Measurements from ENCODE around the gene RABL6. TPM values are rescaled to one million over a fixed set of nuclear protein-coding genes. Genes with fewer than 3 reads are reported as not detected.
"Not testable (repeated sequence)": the region's sequence is repeated elsewhere in the genome, so short reads cannot be mapped to it uniquely, and the experiment has no call there.

Gene RABL6, protein sequence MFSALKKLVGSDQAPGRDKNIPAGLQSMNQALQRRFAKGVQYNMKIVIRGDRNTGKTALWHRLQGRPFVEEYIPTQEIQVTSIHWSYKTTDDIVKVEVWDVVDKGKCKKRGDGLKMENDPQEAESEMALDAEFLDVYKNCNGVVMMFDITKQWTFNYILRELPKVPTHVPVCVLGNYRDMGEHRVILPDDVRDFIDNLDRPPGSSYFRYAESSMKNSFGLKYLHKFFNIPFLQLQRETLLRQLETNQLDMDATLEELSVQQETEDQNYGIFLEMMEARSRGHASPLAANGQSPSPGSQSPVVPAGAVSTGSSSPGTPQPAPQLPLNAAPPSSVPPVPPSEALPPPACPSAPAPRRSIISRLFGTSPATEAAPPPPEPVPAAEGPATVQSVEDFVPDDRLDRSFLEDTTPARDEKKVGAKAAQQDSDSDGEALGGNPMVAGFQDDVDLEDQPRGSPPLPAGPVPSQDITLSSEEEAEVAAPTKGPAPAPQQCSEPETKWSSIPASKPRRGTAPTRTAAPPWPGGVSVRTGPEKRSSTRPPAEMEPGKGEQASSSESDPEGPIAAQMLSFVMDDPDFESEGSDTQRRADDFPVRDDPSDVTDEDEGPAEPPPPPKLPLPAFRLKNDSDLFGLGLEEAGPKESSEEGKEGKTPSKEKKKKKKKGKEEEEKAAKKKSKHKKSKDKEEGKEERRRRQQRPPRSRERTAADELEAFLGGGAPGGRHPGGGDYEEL
- total RNA-seq = 10 to 100 TPM; 83.4 to 85.3 TPM

DNA sequence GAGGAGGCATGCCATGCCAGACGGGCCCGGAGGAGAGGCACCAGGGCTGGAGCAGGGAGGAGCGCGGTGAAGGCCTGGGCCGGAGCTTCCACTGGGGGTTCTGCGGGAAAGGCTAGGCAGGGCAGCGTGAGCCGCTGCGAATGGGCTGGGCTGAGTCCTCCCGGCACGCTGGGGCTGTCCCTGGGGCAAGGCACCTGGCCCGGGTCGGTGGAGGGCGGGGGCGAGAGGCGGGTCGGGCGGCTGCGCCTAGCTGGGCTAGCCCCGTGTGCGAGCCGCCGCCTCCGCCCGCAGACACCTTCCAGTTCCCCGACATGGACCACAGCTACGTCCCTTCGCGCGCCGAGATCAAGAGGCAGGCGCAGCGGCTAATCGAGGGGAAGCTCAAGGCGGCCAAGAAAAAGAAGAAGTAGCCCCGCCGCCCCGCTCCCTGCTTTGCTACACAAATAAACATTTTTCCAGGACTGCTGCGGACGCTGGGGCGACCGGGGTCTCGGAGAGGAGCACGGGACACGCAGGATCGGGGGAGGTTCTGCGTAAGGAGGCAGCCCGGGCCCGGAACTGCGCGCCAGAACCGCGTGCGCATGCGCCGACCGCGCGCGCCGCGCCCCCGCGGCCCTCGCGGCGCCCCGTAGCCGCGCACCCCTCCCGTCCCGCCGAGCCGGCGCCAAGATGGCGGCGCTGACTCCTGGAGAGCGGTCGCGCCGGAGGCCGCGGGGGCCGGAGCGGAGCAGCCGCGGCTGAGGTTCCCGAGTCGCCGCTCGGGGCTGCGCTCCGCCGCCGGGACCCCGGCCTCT is at the start of gene RABL6:
RABL6 (plus strand) TSS at position 668 of the 794 bp plus-strand sequence. CDS start 249 bp downstream, outside the sequence.
- peak within 1 kb of the TSS; percentile 85 for H3K27ac Mint-ChIP-seq
- POLR2A ChIA-PET = interaction anchor here (0.6 to 2.4 kb wide), 12 partner anchors 14 to 540 kb away, joined by 3 to 7 read pairs (median 3); partner anchors contain the start of genes AJM1, NPDC1 and SAPCD2

DNA sequence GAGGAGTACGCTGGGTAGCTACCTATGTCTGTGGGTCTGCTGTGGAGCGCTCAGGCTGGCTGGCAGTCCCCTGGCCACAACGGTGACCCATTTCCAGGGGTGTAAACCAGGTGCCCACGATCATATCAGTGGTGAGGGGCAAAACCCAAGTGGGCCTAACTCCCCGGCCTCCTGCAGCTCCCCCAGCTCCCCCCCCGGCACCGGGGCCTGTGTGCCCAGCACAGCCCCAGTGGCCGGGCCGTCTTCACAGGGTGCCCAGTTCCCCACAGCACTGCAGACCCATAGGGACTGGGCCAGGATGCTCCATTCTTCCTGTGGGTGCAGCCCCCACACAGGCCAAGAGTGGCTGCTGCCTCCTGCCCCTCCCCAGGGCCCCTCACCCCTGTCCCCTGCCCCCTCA is 48.7 kb upstream of the RABL6 start:
- H3K27me3 Mint-ChIP-seq = peaks cover 21% of the 10 kb centered on the region
- H3K9me3 Mint-ChIP-seq = peaks cover 12% of the 10 kb centered on the region
- H3K36me3 Mint-ChIP-seq = peaks cover 6% of the 10 kb centered on the region
- ChIA-PET CTCF (interaction anchor here (0.7 to 2.9 kb wide), 6 partner anchors 17 to 276 kb away, joined by 3 to 17 read pairs (median 6); no protein-coding TSS in a partner anchor), POLR2A (no interaction called here)
- no peaks in the 10 kb centered on the region for H3K4me1 Mint-ChIP-seq (ENCODE audit: low read depth)
- intact Hi-C loops (cut with micrococcal nuclease) = loop anchor here (10.0 kb wide), 1 partner anchor 54 kb away; no protein-coding TSS in a partner anchor
- DNase-seq = no peak
- no peak overlapping the region for H3K4me3 Mint-ChIP-seq
- no peak overlapping the region for H3K27ac Mint-ChIP-seq

More for the DNA sequence above, at the start of gene RABL6:
- DNase-seq = peak; percentile 86
- Mint-ChIP-seq H3K27me3 (no peaks in the 10 kb centered on the region), H3K4me1 (ENCODE audit: low read depth) (peaks cover 27% of the 10 kb centered on the region), H3K4me3 (peak within 1 kb of the TSS; percentile 77), H3K36me3 (peaks cover 12% of the 10 kb centered on the region), H3K9me3 (no peaks in the 10 kb centered on the region)
- intact Hi-C loops (cut with micrococcal nuclease) = loop anchor here (1.0 to 5.0 kb wide), 2 partner anchors 16 to 35 kb away; partner anchors contain the start of genes AJM1 and TMEM141
- CTCF ChIA-PET = interaction anchor here (1.0 to 9.8 kb wide), 9 partner anchors 13 to 228 kb away, joined by 3 to 56 read pairs (median 5); partner anchors contain the start of genes AJM1, FUT7, TMEM141 and TRAF2

DNA sequence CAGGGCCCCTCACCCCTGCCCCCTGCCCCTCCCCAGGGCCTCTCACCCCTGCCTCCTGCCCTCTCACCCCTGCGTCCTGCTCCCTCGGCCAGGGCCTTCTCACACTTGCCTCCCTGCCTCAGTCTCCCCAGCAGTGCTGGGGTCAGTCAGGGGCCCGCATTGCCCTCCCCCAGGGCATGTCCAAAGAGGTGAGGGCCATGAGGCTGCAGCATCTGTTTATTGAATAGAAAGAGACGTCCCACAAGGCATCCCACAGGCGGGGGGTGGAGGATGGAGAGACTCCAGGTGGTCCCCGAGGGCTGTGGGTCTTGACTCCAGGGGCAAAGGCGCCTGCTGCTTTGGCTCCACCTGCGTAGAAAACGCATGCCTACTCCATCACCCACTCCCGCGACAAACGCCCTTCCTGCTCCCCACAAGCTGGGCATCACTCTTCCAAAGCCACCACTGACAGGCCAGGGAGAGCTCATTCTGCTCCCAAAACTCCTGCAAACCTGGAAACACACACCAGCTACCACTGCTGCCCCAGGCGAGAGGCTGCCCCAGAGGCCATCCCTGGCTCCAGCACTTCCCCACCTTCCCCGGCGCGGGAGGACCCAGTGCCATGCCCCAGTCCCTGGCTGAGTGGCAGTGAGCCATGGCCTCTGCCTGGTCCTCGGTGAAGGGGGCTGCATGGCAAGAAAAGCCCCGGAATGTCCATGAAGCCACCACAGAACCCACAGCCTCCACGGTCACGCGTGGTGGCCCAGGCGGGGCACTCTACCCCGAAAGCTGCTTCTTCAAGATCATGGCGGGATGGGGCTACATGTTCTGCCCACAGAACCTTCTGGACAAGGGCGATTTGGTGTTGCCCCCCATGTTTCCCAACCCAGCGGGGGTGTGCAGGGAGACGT is 48.1 kb upstream of the RABL6 start:
- peaks cover 12% of the 10 kb centered on the region for H3K9me3 Mint-ChIP-seq
- H3K4me1 Mint-ChIP-seq (ENCODE audit: low read depth) = no peaks in the 10 kb centered on the region
- H3K36me3 Mint-ChIP-seq = peaks cover 6% of the 10 kb centered on the region
- intact Hi-C loops (cut with micrococcal nuclease) = loop anchor here (10.0 kb wide), 1 partner anchor 55 kb away; no protein-coding TSS in a partner anchor
- no peak for DNase-seq
- H3K27ac Mint-ChIP-seq = no peak overlapping the region
- peaks cover 21% of the 10 kb centered on the region for H3K27me3 Mint-ChIP-seq
- ChIA-PET POLR2A (no interaction called here), CTCF (interaction anchor here (1.1 to 2.9 kb wide), 6 partner anchors 18 to 276 kb away, joined by 5 to 17 read pairs (median 6); no protein-coding TSS in a partner anchor)
- H3K4me3 Mint-ChIP-seq = no peak overlapping the region

DNA sequence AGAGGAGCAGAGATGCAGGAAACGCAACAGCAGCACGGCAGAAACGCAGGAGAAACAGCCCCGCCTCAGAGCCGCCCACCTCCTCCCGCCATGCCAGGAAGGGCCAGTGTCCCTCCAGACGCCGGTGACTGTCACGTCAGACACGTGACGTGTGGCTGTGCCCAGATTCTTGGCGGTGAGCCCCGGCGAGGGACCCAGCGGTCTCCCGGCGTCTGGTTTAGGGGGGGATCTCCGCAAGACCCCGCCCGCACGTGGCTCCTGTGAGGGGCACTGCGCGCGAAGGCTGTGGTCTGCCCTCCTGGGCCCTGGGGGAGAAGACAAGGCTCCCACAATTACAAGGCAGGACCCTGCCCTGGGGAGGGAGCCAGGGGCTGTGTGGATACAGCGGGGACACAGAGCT is 47.3 kb upstream of the RABL6 start:
- peaks cover 21% of the 10 kb centered on the region for H3K27me3 Mint-ChIP-seq
- intact Hi-C loops (cut with micrococcal nuclease) = no loop called here
- POLR2A ChIA-PET = no interaction called here
- no peak for DNase-seq
- no peak overlapping the region for H3K4me3 Mint-ChIP-seq
- CTCF ChIA-PET = interaction anchor here (1.1 to 1.9 kb wide), 4 partner anchors 10 to 275 kb away, joined by 5 to 8 read pairs (median 6); no protein-coding TSS in a partner anchor
- peaks cover under 1% of the 10 kb centered on the region for H3K4me1 Mint-ChIP-seq (ENCODE audit: low read depth)
- peaks cover 11% of the 10 kb centered on the region for H3K9me3 Mint-ChIP-seq
- no peak overlapping the region for H3K27ac Mint-ChIP-seq
- peaks cover 5% of the 10 kb centered on the region for H3K36me3 Mint-ChIP-seq

DNA sequence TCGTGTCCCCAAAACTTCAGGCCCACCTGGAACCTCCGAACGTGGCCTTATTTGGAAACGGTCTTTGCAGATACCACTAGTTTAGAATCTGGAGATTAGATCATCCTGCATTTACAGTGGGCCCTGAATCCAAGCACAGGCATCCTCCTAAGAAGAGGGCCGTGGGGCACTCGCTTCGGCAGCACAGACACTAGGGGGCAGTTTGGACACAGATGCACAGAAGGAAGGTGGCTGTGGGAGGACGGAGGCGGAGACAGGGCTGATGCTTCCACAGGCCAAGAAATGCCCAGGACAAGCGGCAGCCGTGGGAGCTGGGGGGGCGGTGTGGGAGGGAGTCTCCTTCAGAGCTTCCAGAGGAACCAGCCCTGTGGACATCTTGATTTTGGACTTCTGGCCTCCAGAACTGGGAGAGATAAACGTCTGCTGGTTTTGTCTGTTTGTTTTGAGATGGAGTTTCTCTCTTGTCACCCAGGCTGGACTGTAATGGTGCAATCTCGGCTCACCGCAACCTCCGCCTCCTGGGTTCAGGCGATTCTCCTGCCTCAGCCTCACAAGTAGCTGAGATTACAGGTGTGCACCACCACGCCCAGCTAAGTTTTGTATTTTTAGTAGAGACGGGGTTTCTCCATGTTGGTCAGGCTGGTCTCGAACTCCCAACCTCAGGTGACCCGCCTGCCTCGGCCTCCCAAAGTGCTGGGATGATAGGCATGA is 46.8 kb upstream of the RABL6 start:
- intact Hi-C loops (cut with micrococcal nuclease); POLR2A ChIA-PET; H3K36me3 Mint-ChIP-seq; H3K4me3 Mint-ChIP-seq; H3K27ac Mint-ChIP-seq; H3K4me1 Mint-ChIP-seq (ENCODE audit: low read depth); H3K9me3 Mint-ChIP-seq: not testable (repeated sequence)
- H3K27me3 Mint-ChIP-seq = peaks cover 16% of the 10 kb centered on the region
- peak; percentile 48 for DNase-seq
- CTCF ChIA-PET = interaction anchor here (1.4 to 1.9 kb wide), 3 partner anchors 10 to 274 kb away, joined by 5 to 8 read pairs (median 6); no protein-coding TSS in a partner anchor

DNA sequence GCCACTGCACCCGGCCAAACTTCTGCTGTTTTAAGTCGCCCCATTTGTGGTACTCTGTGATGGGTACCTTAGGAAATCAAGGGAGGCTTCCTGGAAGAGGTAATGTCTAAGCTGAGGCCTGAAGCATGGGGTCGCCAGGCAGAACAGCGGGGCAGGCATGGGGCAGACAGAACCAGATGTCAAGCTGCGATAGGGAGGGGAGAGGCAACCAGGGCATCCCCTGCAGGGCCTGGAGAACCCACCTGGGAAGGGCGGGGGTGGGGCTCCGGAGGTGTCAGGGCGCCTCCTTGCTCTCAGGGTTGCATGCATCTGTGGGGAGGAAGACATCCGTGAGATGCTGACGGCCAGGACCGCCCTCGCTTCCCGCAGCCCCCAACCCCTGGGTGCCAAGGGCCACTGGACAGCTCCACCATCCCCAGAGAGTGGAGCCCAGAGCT is 46.2 kb upstream of the RABL6 start:
- Mint-ChIP-seq H3K4me1 (ENCODE audit: low read depth) (peaks cover 6% of the 10 kb centered on the region), H3K4me3 (no peak overlapping the region), H3K27me3 (peaks cover 12% of the 10 kb centered on the region), H3K27ac (no peak overlapping the region), H3K9me3 (no peaks in the 10 kb centered on the region), H3K36me3 (no peaks in the 10 kb centered on the region)
- ChIA-PET CTCF (interaction anchor here (1.4 to 1.7 kb wide), 2 partner anchors 11 to 16 kb away, joined by 5 to 6 read pairs; no protein-coding TSS in a partner anchor), POLR2A (no interaction called here)
- DNase-seq = no peak
- intact Hi-C loops (cut with micrococcal nuclease) = no loop called here

DNA sequence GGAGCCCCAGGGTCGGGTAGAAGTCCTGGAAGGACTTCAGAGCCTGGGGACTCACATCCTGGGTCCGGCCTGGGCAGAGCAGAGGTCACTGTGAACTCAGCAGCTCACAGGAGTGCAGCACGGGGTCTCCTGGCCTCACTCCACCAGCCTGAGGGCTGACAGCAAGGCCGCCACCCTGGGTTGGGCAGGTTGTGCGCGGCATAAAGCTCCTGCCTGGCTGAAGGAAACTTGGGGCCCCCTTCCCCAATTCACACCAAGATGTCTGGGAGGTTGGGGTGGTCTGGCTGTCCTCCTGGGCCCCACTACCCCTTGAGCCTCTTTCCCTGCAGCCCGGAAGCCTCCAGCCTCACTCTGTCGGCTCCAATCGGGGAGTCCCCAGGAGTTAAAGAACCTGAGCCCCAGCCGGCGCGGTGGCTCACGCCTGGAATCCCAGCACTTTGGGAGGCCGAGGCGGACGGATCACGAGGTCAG is 45.5 kb upstream of the RABL6 start:
- H3K27me3 Mint-ChIP-seq = peaks cover 14% of the 10 kb centered on the region
- DNase-seq = no peak
- H3K36me3 Mint-ChIP-seq = no peaks in the 10 kb centered on the region
- H3K4me1 Mint-ChIP-seq (ENCODE audit: low read depth) = peaks cover 13% of the 10 kb centered on the region
- no peak overlapping the region for H3K27ac Mint-ChIP-seq
- ChIA-PET CTCF (interaction anchor here (1.1 kb wide), 1 partner anchor 12 kb away, joined by 3 read pairs; no protein-coding TSS in a partner anchor), POLR2A (no interaction called here)
- no peaks in the 10 kb centered on the region for H3K9me3 Mint-ChIP-seq
- no peak overlapping the region for H3K4me3 Mint-ChIP-seq
- intact Hi-C loops (cut with micrococcal nuclease) = no loop called here

DNA sequence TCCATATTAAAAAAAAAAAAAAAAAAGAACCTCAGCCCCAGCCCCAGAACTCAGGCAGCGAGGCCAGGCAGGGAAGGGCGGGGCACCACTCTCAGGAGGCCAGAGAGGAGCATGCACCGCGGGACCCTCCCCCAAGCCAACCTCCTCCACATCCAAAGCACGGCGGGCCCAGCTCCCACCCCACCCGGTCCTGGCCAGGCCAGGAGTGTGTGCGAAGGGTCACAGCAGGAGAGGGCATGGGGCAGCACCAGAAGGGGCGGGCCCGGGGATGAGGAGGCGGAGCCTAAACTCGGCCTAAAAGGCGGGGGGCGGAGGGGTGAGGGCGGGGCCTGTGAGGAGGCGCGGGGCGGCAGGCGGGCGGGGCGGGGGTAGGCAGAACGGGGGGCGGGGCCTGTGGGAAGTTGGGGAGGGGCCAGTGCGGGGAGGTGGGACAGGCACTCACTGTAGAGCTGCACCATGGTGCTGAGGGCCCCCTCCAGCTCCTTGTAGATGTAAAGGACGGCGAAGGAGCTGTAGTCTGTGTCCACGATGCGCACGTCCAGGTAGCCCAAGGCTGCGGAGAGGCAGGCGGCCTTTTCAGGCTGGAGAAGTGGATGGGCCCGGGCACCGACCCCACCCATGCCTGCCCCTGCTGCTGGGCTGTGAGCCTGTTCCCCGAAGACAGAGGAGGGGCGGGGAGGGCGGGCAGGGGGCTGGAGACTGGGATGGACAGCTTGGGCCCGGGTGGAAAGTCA is 44.7 kb upstream of the RABL6 start:
- intact Hi-C loops (cut with micrococcal nuclease) = no loop called here
- H3K27me3 Mint-ChIP-seq = peaks cover 20% of the 10 kb centered on the region
- peaks cover 15% of the 10 kb centered on the region for H3K4me1 Mint-ChIP-seq (ENCODE audit: low read depth)
- no peak overlapping the region for H3K4me3 Mint-ChIP-seq
- H3K9me3 Mint-ChIP-seq = no peaks in the 10 kb centered on the region
- H3K27ac Mint-ChIP-seq = no peak overlapping the region
- no peaks in the 10 kb centered on the region for H3K36me3 Mint-ChIP-seq
- CTCF ChIA-PET = interaction anchor here (0.9 to 1.1 kb wide), 2 partner anchors 12 to 24 kb away, joined by 3 read pairs; no protein-coding TSS in a partner anchor
- POLR2A ChIA-PET = no interaction called here
- peak; percentile 50 for DNase-seq

DNA sequence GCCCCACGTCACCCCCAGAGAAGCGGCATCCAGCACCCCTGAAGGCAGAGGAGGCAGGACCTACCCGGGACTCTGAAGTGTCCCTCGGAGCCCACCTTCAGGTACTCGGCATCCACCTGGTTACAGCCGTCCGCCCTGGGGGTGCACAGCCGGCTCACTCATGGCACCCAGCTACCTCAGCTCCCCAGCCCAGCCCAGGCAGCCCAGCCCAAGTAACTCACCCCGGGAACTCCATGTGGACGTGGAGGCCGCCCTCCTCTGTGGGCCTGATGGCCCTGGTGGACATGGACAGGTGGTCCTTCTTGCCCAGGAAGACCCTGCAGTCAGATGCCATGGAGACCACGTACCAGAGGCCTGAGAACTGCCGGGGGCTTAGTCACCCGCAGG is 44.1 kb upstream of the RABL6 start:
- Mint-ChIP-seq H3K36me3 (no peaks in the 10 kb centered on the region), H3K4me1 (ENCODE audit: low read depth) (peaks cover 15% of the 10 kb centered on the region), H3K9me3 (no peaks in the 10 kb centered on the region), H3K27me3 (peaks cover 21% of the 10 kb centered on the region), H3K27ac (no peak overlapping the region), H3K4me3 (no peak overlapping the region)
- no peak for DNase-seq
- CTCF ChIA-PET = interaction anchor here (0.9 kb wide), 1 partner anchor 24 kb away, joined by 3 read pairs; no protein-coding TSS in a partner anchor
- intact Hi-C loops (cut with micrococcal nuclease) = no loop called here
- POLR2A ChIA-PET = no interaction called here

Measured in activated CD4-positive, alpha-beta memory T cell treated with anti-CD3 and anti-CD28 coated beads for 36 hours (primary cell).